HPDE6-E6E7 (cell line): ENCODE data around the gene PLXNA1.

Experiments used
- DNase-seq: peaks from one replicate; pipeline ENCODE4 v3.0.0; 2011; ENCODE audit warnings: missing footprints; ENCODE audit errors: extremely low spot score

Gene PLXNA1

DNA sequence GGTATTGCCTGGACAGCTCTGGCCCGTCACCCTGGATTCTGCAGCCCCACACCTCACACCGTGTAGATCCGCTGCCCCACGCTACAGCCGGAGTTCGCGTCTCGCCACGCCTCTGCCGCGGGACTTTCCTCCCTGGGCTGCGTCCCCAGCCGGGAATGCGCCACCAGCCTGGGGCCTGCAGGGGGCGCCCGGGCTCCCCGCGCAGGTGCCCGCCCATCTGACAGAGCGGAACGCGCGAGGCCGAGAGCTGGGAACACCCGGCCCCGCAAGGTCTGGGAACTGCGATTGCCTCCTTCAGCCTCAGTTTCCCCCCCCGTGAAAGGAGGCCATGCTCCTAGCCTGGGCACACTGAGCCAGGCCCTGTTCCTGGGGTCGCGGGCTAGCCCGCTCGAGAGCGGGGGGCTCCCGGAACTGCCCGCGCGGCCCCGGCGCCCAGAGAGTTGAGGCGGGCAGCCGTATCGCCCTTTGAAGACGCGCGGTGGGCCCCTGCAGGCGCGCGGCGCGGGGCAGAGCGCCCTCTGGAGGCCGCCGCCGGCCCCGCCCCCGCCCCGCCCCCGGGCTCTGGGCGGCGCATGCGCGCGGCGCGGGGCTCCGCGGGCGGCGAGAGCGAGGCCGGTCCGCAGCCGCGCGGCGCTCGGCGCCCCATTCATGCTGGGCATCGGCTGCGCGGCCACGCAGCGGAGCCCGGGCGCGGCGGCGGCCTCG is at the start of gene PLXNA1:
PLXNA1 (plus strand) TSS at position 645 of the 705 bp plus-strand sequence. CDS start 5,479 bp downstream, outside the sequence.
- DNase-seq: peak; percentile 77

DNA sequence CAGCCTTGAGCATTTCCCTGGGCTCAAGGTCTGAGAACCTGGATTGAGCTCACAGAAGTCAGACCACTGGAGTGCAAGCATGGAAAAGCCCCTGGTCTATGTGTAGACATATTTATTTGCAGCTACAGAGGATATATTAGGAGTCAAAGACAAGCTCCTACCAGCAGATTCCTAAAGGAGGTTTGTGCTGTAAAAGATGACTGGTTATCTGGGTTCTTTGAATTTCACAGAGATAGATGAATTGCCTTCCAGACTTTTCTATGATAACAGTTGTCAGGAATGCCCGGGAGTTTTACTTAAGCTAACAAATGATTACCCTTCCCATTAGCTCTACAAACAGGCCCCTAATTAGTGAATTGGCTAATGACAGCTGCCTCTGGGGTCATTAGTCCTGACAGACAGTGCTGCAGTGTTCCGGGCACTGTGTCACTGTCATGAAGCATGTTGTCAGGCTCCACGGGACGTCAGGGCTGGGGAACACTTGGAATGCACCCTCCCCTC is 48.8 kb upstream of the PLXNA1 start:
- DNase-seq: no peak

DNA sequence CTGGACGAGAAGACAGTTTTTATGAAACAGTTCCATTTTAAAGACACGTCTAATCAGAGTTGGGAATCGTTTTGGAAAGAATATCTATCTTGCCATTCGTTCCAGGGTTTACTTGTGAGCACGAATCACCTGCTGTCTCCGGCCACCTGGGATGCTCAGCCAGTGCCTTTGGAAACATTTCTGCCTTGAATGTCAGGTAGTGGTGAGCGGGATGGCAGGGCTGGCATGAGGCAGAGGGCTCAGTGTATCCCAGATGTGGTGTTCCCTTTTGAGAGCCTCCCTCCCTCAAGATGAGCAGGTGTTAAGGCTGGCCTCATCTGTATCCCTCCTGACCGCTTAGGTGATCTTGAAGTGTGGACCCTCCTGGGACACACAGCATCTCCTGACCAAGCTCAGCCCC is 47.9 kb upstream of the PLXNA1 start:
- no peak for DNase-seq

DNA sequence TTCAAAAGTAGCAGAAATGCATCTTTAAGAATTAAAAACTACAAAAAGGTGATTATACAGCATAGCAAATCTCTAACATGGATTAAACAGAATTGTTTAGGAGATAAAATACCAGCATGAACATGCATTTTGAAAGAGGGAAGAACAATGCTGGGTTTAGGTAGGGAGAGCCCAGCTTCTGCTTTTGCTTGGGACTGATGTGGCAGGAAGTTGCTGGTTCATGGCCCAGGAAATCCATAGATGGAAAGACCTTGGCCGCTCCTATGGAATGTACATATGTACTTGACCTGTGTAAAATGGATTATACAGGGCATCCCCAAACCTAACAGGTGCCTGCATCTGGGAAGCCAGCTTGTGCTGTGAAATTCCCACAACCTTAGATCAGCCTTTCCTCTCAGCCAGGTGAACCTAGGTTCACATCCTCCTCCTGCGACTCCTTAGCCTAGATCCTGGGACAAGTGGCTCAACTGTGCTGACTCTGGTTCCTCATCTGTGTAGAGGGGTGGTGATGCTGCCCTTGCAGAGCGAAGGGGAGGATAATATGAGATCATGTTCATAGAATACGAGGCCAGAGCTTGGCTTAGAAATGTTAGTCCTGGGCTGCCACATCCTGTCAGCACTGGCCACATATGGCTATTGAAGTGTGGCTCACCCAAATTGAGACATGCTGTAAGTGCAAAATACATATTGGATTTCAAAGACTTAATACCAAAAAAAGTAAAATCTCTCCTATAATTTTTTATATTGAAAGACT is 47.0 kb upstream of the PLXNA1 start:
- DNase-seq: no peak

DNA sequence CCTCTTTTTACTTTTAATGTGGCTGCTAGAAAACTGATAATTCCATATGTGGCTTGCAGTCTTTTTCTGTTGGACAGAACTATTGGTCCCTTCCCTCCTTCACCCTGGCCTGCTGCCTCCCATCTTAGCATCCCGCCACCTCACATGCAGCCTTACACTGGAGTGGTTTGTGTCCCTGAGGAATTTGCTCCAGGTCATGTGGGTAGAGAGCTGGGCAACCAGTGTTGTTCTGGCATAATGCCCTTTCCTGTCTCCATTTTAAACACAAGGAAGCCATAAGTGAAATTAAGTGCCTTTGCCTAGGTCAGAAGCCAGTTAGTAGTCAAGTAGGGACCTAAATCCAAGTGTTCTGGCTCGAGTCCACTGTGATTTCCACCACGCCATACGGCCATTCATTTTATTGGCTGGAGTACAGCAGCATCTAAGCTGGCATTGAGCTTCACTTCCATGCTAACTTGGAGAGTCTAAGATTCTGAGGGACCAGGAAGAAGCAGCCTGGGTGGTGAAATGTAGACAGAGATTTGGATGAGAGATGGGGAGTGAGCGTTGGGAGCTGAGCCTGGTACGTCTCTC is 46.0 kb upstream of the PLXNA1 start:
- no peak for DNase-seq

DNA sequence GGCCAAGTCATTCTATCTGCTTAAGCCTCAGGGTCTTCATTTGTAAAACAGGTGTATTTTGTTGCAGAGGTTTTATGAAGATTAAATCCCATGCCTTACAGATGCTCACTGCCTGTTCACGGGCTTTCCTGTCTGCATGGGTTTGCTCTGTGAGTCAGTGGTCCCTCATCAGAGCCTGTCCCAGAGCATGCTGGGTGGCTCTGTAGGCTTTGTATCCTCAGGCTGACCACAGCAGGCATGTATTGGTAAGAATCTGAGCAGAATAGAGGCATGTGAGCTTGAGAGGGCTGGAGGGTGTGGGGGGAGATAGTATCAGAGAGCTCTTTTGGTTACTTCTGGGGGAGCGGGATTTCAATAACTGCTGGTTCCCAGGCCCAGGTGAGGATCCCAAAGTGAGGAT is 45.4 kb upstream of the PLXNA1 start:
- no peak for DNase-seq

DNA sequence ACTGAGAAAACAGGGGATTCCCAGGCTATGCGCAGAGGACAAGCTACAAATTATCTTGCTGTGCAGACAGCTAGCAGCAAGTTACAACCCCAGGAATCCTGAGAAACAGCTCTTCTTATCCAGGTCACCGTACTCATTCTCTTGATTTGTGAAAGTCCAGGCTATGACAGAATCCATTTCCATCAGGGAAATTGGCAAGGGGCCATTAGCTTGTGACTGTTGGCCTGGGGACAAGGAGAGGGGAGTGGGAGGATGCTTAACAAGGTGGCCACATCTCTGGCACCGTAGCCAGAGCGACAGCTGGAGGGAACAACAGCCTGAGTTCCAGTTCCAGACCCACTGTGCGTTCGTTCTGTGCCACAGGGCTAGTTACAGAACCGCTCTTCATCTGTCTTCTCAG is 44.9 kb upstream of the PLXNA1 start:
- no peak for DNase-seq

DNA sequence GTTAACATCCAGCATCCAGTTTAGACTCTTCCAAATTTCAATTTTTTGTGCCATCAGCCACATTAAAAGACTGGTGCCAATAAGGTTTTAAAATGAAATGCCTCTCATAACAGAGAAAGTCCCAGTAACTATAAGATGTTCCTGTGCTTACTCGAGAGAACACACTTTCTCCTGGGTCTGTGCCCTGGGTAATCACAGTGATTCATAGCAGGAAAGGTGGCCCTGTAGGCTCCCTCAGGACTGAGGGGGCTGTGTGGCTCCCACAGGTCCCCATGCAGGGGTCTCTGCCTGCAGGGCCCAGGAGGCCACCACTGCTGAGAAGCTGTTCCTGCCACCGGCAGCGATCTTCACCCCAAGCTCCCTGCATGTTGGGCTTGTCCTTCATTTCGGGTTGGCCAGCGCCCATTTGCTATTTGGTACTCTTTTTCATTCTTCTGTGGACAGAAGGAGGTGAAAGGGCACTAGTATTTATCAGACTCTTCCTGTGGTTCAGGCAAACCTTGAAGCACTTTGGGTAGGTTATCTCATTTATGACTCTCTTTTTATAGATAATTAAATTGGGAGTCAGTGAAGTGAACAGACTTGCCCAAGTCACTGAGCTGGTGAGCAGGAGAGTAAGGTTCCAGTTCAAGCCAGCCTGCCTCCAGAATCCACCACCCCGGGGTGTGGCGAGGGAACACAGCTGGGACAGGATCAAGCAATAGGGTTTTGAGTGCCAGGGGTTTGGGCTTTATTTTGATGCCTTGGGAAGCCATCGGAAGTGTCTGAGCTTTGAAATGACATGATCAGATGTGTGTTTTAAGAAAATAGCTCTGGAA is 44.2 kb upstream of the PLXNA1 start:
- no peak for DNase-seq

DNA sequence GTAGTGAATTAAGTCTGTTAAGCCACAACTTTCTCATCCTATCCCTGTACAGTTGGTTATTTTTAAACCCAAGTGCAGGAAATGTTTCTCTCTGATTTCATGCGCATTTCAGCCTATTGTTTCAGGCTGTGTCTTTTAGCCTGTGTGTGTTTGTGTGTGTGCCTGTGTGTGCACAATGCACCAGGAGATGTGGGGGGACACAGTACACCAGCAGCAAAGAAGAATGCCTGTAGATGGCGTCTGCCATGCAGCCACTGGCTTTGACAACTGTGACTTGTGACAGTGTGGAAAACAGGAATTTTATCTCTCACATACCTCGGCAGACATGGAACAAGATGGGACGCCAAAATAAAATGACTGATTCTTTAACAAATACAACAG is 43.6 kb upstream of the PLXNA1 start:
- DNase-seq: no peak

DNA sequence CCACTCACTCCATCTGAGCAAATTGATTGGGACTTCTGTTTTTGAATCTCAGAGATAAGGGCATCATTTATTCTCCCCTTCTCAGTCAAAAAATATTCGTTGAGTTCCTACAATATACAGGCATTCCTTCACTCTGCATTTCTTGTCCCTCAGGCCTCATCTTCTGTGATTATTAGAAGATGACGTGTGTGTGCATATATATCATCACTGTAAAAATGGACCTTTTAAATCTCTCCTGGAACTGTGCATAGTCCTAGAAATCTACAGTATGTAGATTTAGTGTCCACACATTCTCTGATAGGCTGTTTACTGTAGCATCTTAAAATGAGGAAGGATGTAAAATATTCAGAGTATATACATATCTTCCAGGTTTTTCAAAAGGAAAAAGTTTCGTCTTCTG is 43.2 kb upstream of the PLXNA1 start:
- no peak for DNase-seq

DNA sequence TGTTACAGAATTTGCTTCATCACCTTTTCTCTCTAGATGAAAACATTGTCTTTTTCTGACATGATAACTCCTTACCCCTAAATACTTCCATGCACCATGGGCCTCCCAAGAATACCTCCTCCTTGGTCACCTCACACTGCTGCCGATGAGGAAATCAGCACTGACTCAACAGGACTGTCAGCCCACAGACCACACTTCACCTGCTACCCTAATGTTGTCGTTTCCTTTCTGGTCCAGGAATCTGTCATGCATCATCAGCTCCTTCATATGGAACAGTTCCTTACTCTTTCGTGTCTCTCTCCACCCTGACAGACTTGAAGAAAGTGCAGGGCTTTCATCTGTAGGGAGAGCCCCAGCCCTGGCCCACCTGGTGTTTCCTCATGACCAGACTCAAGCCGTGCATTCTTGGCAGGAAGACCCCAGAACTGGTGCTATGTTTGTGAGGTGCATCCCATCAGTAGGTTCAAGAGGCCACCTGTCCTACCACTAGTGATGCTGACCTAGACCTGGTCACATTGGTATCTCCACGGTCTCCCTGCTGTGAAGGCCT is 41.1 kb upstream of the PLXNA1 start:
- DNase-seq: no peak

DNA sequence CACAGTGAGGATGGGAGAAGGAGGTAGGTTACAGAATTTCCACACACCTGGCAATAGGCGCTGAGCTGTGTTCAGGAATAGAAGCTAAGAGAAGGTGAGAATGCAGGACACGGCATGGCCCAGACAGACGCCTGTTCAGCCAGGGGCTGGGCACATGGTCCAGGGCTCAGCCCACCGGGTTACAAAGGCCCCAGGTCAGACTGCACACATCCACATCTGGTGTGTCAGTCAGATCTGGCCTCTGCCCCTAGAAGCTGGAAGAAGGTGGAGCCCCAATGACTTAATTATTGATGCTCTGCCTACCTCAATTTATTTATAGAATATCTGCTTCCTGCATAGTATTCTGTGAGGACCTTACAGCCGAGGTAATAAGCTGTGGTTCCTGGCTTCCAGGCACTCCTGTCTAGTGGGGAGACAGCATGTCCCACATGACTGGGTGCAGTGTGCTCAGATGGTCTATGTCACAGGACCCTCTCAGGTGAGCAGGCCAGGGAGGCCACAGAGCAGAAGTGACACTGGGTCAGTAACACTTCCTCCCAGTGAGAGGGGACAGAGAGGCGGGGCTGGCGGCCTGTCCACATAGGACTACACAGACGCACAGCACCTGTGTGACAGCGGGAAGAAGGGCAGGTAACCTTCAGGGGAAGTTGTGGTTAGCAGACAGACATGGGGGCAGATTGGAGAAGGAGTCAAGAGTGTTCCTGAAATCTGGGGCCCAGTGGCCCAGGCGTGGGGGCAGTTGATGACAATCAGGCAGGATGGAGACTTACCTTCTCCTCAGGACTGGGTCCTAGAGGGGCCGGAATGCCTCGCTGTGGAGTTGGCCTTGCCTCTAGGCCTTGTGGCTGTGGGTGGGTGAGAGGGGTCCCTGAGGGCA is 38.6 kb upstream of the PLXNA1 start:
- DNase-seq: no peak

DNA sequence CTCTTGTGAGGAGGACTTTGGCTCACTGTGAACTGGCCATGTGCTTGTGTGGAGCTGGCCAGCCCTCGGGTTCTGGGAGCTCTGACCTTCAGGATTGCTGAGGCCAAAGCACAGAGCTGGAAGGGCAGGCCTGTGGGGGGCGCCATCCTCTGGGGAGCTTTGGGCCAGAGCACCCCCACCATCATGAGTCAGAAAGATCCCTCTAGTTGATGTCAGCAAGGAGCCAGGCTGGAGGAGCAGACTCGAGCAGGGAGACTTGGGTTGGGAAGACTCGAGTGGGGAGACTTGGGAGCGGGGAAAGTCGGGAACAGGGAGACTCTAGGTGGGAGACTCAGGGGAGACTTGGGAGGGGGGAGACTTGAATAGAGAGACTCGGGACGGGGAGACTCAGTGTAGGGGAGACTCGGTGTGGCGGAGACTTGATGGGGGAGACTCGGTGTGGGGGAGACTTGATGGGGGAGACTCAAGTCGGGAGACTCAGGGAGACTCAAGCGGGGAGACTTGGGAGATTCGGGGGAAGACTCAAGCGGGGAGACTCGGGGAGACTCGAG is 37.7 kb upstream of the PLXNA1 start:
- no peak for DNase-seq

DNA sequence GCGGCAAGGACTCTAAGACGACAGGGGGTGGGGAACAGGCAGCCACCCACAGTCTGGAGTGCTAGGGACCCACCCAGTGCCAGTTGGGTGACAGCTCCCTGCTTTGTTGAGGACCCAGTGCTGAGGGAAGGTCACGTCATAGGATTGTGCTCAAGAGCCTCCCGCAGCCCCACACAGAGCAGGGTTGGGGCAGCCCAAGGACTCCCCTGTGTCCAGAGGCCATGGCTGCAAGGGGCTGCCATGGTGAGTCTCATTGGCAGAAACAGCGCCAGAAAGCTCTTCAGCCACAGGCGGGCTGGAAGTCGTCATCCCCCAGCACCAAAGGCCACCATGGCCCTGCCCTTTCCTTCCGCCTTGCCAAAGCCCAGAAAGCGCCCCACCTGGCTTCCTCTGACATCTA is 37.0 kb upstream of the PLXNA1 start:
- DNase-seq: no peak

DNA sequence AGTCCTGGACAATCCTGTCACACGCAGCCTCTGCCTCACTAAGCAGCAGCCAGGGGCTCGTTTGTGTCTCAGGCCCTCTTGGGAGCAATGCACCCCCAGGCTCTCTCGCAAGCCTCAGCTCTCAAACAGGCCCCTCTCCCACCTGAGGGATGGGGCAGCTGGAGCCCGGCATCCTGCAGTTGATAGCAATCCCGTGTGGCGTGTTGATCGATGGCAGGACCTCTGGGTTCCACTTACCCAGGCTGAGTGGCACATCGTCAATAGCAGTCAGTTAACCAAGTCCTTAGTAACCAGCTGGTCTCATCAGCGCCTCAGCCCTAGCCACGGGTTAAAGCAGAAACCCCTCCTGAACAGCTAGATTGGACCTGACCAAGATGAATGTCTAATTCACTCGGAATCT is 36.5 kb upstream of the PLXNA1 start:
- DNase-seq: no peak

DNA sequence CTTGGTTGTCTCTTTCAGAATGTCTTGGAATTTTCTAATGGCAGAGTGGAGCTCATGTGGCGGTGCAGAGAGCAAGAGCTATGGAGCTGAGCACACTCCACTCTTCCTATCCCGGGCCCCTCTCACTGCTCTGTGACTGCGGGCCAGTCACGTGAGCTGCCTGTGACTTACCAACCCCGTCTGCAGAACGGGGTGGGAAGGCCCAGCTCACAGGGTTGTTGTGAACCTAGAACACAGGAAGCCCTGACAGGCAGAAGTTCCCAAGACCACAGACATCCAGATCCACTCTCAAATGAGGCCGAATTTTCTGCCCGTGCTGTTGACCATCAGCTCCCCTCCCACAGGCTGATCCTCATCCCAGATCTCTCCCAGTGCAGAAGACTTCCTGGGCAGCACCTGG is 35.5 kb upstream of the PLXNA1 start:
- DNase-seq: no peak

DNA sequence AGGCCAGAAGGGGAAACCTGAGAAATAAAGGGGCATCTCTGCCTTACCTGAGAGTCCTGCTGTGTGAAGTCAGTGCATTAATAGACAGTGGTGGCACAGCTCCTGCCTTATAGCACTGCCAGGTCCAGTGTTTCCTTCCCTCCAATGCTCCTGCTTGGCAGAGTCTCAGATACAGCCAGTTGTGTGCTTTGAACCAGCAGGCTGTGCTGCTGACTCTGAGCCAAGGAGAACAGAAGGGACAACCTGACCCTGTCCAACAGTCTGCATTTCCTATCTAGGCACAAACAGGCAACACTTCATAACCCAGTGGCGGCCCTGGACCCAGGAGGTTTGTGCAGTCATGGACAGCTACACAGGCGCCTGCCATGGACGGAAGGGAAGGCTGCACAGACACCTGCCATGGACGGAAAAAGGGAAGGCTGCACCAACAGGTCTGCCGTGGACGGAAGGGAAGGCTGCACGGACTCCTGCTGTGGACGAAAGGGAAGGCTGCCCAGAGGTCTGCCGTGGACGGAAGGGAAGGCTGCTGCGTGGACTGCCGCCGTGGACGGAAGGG is 33.9 kb upstream of the PLXNA1 start:
- no peak for DNase-seq

DNA sequence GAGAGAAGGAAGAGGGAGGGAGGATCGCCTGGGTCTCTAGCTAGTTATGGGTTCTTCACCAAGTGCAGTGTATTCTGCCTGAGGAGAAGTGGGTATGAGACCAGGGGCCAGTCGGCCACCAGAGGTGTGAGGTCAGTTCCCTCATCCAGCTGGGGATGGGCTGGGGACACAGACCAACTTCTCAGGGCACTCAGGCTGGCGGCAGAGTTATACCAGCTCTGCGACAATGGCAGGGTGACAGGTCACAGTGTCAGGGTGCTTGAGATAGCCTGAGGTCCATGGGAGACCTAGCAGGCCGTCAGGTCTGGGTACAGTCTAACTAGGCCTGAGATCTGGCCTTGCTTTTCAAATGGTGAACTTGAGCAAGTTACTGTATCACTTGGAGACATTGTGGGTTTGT is 31.4 kb upstream of the PLXNA1 start:
- DNase-seq: no peak

DNA sequence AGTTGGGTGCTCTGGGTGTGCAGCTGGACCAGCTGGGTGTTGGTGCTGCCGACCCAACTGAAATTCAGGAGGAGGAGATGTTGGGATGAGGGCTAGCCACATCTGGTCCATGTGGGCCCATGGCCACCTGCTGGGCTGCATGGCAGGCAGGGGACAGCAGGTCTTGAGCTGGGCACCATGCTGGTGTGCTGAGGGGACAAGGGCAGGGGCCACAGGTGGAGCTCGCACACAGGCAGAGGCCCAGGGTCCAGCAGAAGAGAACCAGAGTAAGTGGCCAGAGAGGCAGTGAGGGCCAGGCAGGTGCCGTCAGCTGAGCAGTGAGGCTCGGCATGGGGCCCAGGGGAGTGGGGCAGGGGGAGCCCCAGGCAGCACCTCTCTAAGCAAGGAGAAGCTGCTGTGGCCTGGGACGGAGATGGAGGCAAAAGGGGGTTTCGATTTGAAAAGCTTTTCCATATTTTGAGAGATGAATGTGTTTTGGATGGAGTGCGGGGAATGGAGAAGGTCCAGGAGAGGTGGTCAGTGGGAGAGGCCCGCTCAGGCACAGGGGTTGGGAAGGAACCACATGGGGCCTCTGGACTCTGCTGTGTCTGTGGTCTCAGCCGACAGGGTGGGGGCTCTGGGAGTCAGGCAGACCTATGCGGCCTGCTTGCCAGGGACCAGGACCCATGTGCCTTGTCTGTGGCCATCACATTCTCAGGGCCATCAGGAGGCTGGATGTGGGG is 30.5 kb upstream of the PLXNA1 start:
- DNase-seq: no peak
